Measurements from ENCODE around the gene UNC45B. TPM values are rescaled to one million over a fixed set of nuclear protein-coding genes. Genes with fewer than 3 reads are reported as not detected.

UNC45B gene
- total and polyA plus RNA-seq, 2 of the 8 experiments (the other 6 are each of a cell fraction or from before 2014, with no cell fraction given): 0.06 to 0.15 TPM

DNA sequence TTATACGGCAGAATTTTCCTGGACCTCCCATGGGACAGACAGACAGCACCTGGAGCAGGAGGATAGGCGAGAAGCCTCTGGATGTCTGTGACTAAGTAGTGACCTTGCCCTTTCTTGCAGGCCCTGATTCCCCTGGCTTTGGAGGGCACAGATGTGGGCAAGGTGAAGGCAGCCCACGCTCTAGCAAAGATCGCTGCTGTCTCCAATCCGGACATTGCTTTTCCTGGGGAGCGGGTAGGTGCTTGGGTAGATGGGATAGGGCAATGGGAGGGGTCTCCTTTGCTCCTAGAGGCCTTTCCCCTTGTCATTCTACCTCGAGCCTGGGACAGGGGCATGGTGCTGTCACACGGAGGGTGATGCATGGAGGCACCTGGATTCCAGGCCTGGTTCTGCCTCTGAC, 29.3 kb downstream of the UNC45B start:
- Histone ChIP-seq H4K8ac (ENCODE audit: extremely low read depth, insufficient read depth, low read length) (peak overlapping the region; percentile 41; the same call in 1 of the 2 replicates), H3K4me3 (ENCODE audit: extremely low read depth in 1 of 4, insufficient read depth in 2 of 4, low read depth in 3 of 4, low read length in 4 of 4) (no peak overlapping the region), H3K27ac (ENCODE audit: low read depth, low read length) (no peak overlapping the region), H3K79me1 (ENCODE audit: low read depth, low read length) (no peaks in the 10 kb centered on the region), H3K23me2 (ENCODE audit: low read depth, low read length) (no peaks in the 10 kb centered on the region; the same call in 1 of the 2 replicates), H2AFZ (ENCODE audit: low read length) (no peak overlapping the region), H3K56ac (replicated peaks; ENCODE audit: insufficient read length, low read depth, low read length) (no peak overlapping the region), H3K9ac (replicated peaks in 1 of 4; ENCODE audit: extremely low read depth in 1 of 4, low read depth in 3 of 4, low read length in 3 of 4) (no peak overlapping the region), H2BK20ac (ENCODE audit: low read length) (no peak overlapping the region), H3K9me3 (ENCODE audit: insufficient read depth in 2 of 2, low read depth in 1 of 2, low read length in 1 of 2) (no peaks in the 10 kb centered on the region), H2BK12ac (ENCODE audit: low read depth, low read length) (no peak overlapping the region), H4K5ac (ENCODE audit: insufficient read length, low read depth, low read length) (no peak overlapping the region), H2BK15ac (ENCODE audit: low read length) (no peak overlapping the region), H3K14ac (ENCODE audit: insufficient read length) (no peak overlapping the region), H2BK120ac (replicated peaks; ENCODE audit: low read depth, low read length) (no peak overlapping the region), H3K36me3 (ENCODE audit: control insufficient read depth in 2 of 4, insufficient read depth in 4 of 4, low read length in 3 of 4) (no peaks in the 10 kb centered on the region), H4K91ac (replicated peaks; ENCODE audit: insufficient read length, low read length) (peak overlapping the region; percentile 74), H3K23ac (ENCODE audit: insufficient read length) (no peak overlapping the region), H3K4me2 (ENCODE audit: insufficient read depth in 1 of 2, low read depth in 2 of 2, low read length in 2 of 2) (no peak overlapping the region), H3K4me1 (replicated peaks in 1 of 4; ENCODE audit: control insufficient read depth in 3 of 4, insufficient read depth in 4 of 4, low read length in 3 of 4) (no peaks in the 10 kb centered on the region), H3K18ac (ENCODE audit: extremely low read depth, low read length) (no peak overlapping the region), H3K27me3 (replicated peaks in 1 of 4; ENCODE audit: control insufficient read depth in 3 of 4, extremely low read depth in 1 of 4, insufficient read depth in 3 of 4, low read length in 3 of 4) (no peaks in the 10 kb centered on the region; a peak in 1 of 7 replicates), H3K79me2 (ENCODE audit: control insufficient read depth in 1 of 2, insufficient read depth in 2 of 2, low read length in 2 of 2) (no peaks in the 10 kb centered on the region), H2BK5ac (ENCODE audit: low read depth, low read length) (no peak overlapping the region), H4K20me1 (replicated peaks in 1 of 2; ENCODE audit: control insufficient read depth in 1 of 2, insufficient read depth in 2 of 2, low read length in 2 of 2) (no peaks in the 10 kb centered on the region), H2AK5ac (ENCODE audit: low read depth, low read length) (no peak overlapping the region), H3K4ac (replicated peaks; ENCODE audit: insufficient read length, low read depth, low read length) (no peak overlapping the region)
- FAIRE-seq (no peak), DNase-seq (ENCODE audit: low read depth in 1 of 2, low spot score in 2 of 2) (no peak)
- ChIA-PET CTCF (ENCODE audit: partially characterized antibody) (no interaction called here), POLR2A (ENCODE audit: partially characterized antibody) (no interaction called here)
- WGBS, 2 experiments (ENCODE audit: extremely low coverage in 1 of 2, insufficient coverage in 1 of 2, insufficient read length in 1 of 2, insufficient replicate concordance in 2 of 2, low coverage in 1 of 2, low lambda C conversion rate in 2 of 2, missing lambda C conversion rate in 1 of 2): 79% methylated on average over 8 of the region's 8 CpGs; no CpG with 5 or more reads in 1 of the 2 experiments
- TF ChIP-seq CEBPB (IDR thresholded peaks at IDR 0.05; ENCODE audit: low read depth, low read length): no peak
- TF ChIP-seq, protein P1, sequence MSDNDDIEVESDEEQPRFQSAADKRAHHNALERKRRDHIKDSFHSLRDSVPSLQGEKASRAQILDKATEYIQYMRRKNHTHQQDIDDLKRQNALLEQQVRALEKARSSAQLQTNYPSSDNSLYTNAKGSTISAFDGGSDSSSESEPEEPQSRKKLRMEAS (IDR thresholded peaks at IDR 0.05): no peak
- no peak for TF ChIP-seq PHF8 (conservative IDR thresholded peaks at IDR 0.05; ENCODE audit: low read depth, low read length)
- TF ChIP-seq CHD1 (IDR thresholded peaks at IDR 0.05; ENCODE audit: low read depth, low read length): no peak
- TF ChIP-seq KDM5A (IDR thresholded peaks at IDR 0.05; ENCODE audit: low read length): no peak
- TF ChIP-seq TAF7 (optimal IDR thresholded peaks at IDR 0.05; ENCODE audit: borderline replicate concordance, low read depth, low read length): no peak
- TF ChIP-seq, protein P2, sequence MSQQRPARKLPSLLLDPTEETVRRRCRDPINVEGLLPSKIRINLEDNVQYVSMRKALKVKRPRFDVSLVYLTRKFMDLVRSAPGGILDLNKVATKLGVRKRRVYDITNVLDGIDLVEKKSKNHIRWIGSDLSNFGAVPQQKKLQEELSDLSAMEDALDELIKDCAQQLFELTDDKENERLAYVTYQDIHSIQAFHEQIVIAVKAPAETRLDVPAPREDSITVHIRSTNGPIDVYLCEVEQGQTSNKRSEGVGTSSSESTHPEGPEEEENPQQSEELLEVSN (IDR thresholded peaks at IDR 0.05): no peak
- no peak for TF ChIP-seq POU5F1 (IDR thresholded peaks at IDR 0.05; ENCODE audit: low read depth, low read length)
- TF ChIP-seq POLR2AphosphoS5 (IDR thresholded peaks at IDR 0.05; ENCODE audit: low read depth, low read length): no peak
- no peak for TF ChIP-seq GTF2F1 (IDR thresholded peaks at IDR 0.05; ENCODE audit: borderline replicate concordance, low read depth, low read length)
